H9 (cell line): ENCODE results near the gene FOLR3. TPM values are rescaled to one million over a fixed set of nuclear protein-coding genes. Genes with fewer than 3 reads are reported as not detected.

Experiments
- DNase-seq: peaks from one replicate; pipeline ENCODE4 v3.0.0-alpha.2; 2017
- H2AFZ ChIP-seq: one replicate; pipeline ENCODE4 v1.6.1; 2013; ENCODE audit warnings: mild to moderate bottlenecking, low read length, control low read depth, moderate library complexity
- H2AK5ac ChIP-seq: 2 replicates; pipeline ENCODE4 v1.6.1; 2013; ENCODE audit warnings: low read length, control low read depth, mixed read lengths; ENCODE audit not compliant: insufficient read length
- H2BK120ac ChIP-seq: one replicate; pipeline ENCODE4 v1.6.1; 2013; ENCODE audit warnings: low read depth, mild to moderate bottlenecking, low read length, control low read depth, inconsistent platforms; ENCODE audit not compliant: poor library complexity, severe bottlenecking
- H2BK12ac ChIP-seq: 2 replicates; pipeline ENCODE4 v1.6.1; 2013; ENCODE audit warnings: low read length, control low read depth, mixed read lengths, low read depth; ENCODE audit not compliant: insufficient read length
- H2BK15ac ChIP-seq: 2 replicates; pipeline ENCODE4 v1.6.1; 2013; ENCODE audit warnings: low read depth, low read length, control low read depth
- H2BK20ac ChIP-seq: one replicate; pipeline ENCODE4 v1.6.1; 2013; ENCODE audit warnings: low read depth, mild to moderate bottlenecking, low read length, control low read depth, inconsistent platforms; ENCODE audit not compliant: poor library complexity, severe bottlenecking
- H2BK5ac ChIP-seq: 2 replicates; pipeline ENCODE4 v1.6.1; 2013; ENCODE audit warnings: low read length, control low read depth, mixed read lengths; ENCODE audit not compliant: insufficient read length
- H3K14ac ChIP-seq: 2 replicates; pipeline ENCODE4 v1.6.1; 2013; ENCODE audit warnings: low read length, control low read depth; ENCODE audit not compliant: insufficient read depth
- H3K18ac ChIP-seq: 2 replicates; pipeline ENCODE4 v1.6.1; 2013; ENCODE audit warnings: low read depth, mild to moderate bottlenecking, mixed read lengths, low read length, control low read depth; ENCODE audit not compliant: insufficient read length
- H3K23ac ChIP-seq: 2 replicates; pipeline ENCODE4 v1.6.1; 2013; ENCODE audit warnings: low read length, control low read depth, mixed read lengths, low read depth; ENCODE audit not compliant: insufficient read length
- H3K23me2 ChIP-seq: 2 replicates; pipeline ENCODE4 v1.6.1; 2013; ENCODE audit warnings: low read depth, mild to moderate bottlenecking, mixed read lengths, low read length, control low read depth; ENCODE audit not compliant: insufficient read length, poor library complexity, severe bottlenecking
- H3K27ac ChIP-seq: 2 replicates; pipeline ENCODE4 v1.5.1; 2013; ENCODE audit warnings: low read length, control low read depth, mixed read lengths, low read depth; ENCODE audit not compliant: insufficient read length
- H3K27me3 ChIP-seq: 2 replicates; pipeline ENCODE4 v1.6.1; 2013; ENCODE audit warnings: low read length, control low read depth, inconsistent platforms; ENCODE audit not compliant: insufficient read depth
- H3K4ac ChIP-seq: 2 replicates; pipeline ENCODE4 v1.6.1; 2013; ENCODE audit warnings: low read depth, mild to moderate bottlenecking, control low read depth, inconsistent platforms, low read length, moderate library complexity
- H3K4me1 ChIP-seq: 2 replicates; pipeline ENCODE4 v1.6.1; 2013; ENCODE audit warnings: low read length, control low read depth, inconsistent platforms; ENCODE audit not compliant: insufficient read depth
- H3K4me2 ChIP-seq: 2 replicates; pipeline ENCODE4 v1.6.1; 2013; ENCODE audit warnings: low read length, control low read depth, mixed read lengths; ENCODE audit not compliant: insufficient read length, insufficient read depth
- H3K56ac ChIP-seq: 2 replicates; pipeline ENCODE4 v1.6.1; 2013; ENCODE audit warnings: low read depth, mild to moderate bottlenecking, mixed read lengths, low read length, control low read depth; ENCODE audit not compliant: insufficient read length
- H3K79me1 ChIP-seq: 2 replicates; pipeline ENCODE4 v1.6.1; 2013; ENCODE audit warnings: low read depth, mild to moderate bottlenecking, moderate library complexity, low read length, control low read depth, inconsistent platforms; ENCODE audit not compliant: insufficient read depth, poor library complexity, severe bottlenecking
- H3K79me2 ChIP-seq: 2 replicates; pipeline ENCODE4 v1.6.1; 2013; ENCODE audit warnings: low read length, control low read depth, inconsistent platforms; ENCODE audit not compliant: insufficient read depth
- H3K9ac ChIP-seq: 2 replicates; pipeline ENCODE4 v1.6.1; 2013; ENCODE audit warnings: low read length, control low read depth, mixed read lengths; ENCODE audit not compliant: insufficient read length; ENCODE audit errors: extremely low read depth
- H3K9me3 ChIP-seq: one replicate; pipeline ENCODE4 v1.6.1; 2013; ENCODE audit warnings: low read depth, low read length, inconsistent platforms; ENCODE audit not compliant: control insufficient read depth
- H3T11ph ChIP-seq: one replicate; pipeline ENCODE4 v1.6.1; 2013; ENCODE audit warnings: mild to moderate bottlenecking, low read length, control low read depth, inconsistent platforms
- H4K20me1 ChIP-seq: one replicate; pipeline ENCODE4 v1.6.1; 2013; ENCODE audit not compliant: control insufficient read depth, insufficient read length, insufficient read depth
- H4K5ac ChIP-seq: 2 replicates; pipeline ENCODE4 v1.6.1; 2013; ENCODE audit warnings: low read depth, mild to moderate bottlenecking, mixed read lengths, low read length, control low read depth; ENCODE audit not compliant: insufficient read length
- H4K8ac ChIP-seq: replicated peaks from 2 replicates; pipeline ENCODE4 v1.6.1; 2013; ENCODE audit warnings: low read length, control low read depth, mixed read lengths, low read depth; ENCODE audit not compliant: insufficient read length
- H4K91ac ChIP-seq: 2 replicates; pipeline ENCODE4 v1.6.1; 2013; ENCODE audit warnings: low read depth, mild to moderate bottlenecking, moderate library complexity, mixed read lengths, low read length, control low read depth; ENCODE audit not compliant: insufficient read length
- H3K27ac Mint-ChIP-seq, 3 experiments: 2 replicates in 2 of 3; 3 replicates in 1 of 3; pipeline ENCODE4 v1.8.0; 2020 to 2021; ENCODE audit warnings: mixed read lengths in 3 of 3, mild to moderate bottlenecking in 1 of 3, moderate library complexity in 1 of 3
- H3K27me3 Mint-ChIP-seq: 2 replicates; pipeline ENCODE4 v1.8.0; 2021; ENCODE audit warnings: low read depth, mild to moderate bottlenecking, moderate library complexity, mixed read lengths
- H3K36me3 Mint-ChIP-seq, 3 experiments: 2 replicates in 2 of 3; 3 replicates in 1 of 3; pipeline ENCODE4 v1.8.0; 2020 to 2021; ENCODE audit warnings: low read depth in 3 of 3, mixed read lengths in 3 of 3; ENCODE audit not compliant: insufficient read depth in 1 of 3
- H3K4me1 Mint-ChIP-seq, 2 experiments: 2 replicates each; pipeline ENCODE4 v1.8.0; 2020; ENCODE audit warnings: mixed read lengths in 2 of 2
- H3K4me3 Mint-ChIP-seq, 2 experiments: 2 replicates in 1 of 2; 3 replicates in 1 of 2; pipeline ENCODE4 v1.8.0; 2020 to 2021; ENCODE audit warnings: mild to moderate bottlenecking in 2 of 2, mixed read lengths in 2 of 2, moderate library complexity in 1 of 2
- H3K9me3 Mint-ChIP-seq, 2 experiments: 2 replicates in 1 of 2; 3 replicates in 1 of 2; pipeline ENCODE4 v1.8.0; 2020; ENCODE audit warnings: mild to moderate bottlenecking in 2 of 2, mixed read lengths in 2 of 2, moderate library complexity in 1 of 2
- WGBS: extraction: QIAGEN DNeasy Blood & Tissue Kit; methylation state at CpG from one replicate; pipeline ENCODE4 v1.1.7; 2013; ENCODE audit warnings: missing lambda C conversion rate, low lambda C conversion rate, mixed read lengths; ENCODE audit not compliant: insufficient read length; ENCODE audit errors: extremely low coverage; 5-methylcytosine and 5-hydroxymethylcytosine counted together
- total RNA-seq: library from RNA; stranded (reverse); gene quantifications from 2 replicates; pipeline ENCODE4 v1.2.1, GENCODE V29; 2021
- TF ChIP-seq, protein P1 (sequence below): fragments of 200-600 bp; sonication (generic); conservative IDR thresholded peaks from 3 replicates; pipeline ENCODE4 v1.8.0; 2021; ENCODE audit warnings: antibody characterized with exemption, mild to moderate bottlenecking

Gene FOLR3
- total RNA-seq, 1 experiment from 2014 or later, result not detected

DNA sequence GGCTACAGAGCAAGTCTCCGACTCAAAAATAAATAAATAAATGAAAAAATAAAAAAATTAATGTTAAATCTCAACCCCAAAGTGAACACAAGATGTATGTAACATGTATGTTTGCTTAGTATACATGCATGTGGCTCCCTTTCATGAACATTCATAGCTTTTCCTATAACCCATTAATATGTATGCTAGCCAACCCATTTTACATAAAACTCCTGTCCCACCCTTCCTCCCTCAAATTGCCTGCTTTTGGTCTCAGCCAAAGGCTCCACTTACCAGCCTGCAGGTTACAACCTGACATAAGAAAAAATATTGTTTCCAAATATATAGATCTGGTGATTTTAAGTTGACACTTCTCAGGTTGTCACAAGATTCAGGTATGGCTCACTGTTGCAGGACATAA lies 52.7 kb downstream of the FOLR3 start:
- TF ChIP-seq, protein P1, sequence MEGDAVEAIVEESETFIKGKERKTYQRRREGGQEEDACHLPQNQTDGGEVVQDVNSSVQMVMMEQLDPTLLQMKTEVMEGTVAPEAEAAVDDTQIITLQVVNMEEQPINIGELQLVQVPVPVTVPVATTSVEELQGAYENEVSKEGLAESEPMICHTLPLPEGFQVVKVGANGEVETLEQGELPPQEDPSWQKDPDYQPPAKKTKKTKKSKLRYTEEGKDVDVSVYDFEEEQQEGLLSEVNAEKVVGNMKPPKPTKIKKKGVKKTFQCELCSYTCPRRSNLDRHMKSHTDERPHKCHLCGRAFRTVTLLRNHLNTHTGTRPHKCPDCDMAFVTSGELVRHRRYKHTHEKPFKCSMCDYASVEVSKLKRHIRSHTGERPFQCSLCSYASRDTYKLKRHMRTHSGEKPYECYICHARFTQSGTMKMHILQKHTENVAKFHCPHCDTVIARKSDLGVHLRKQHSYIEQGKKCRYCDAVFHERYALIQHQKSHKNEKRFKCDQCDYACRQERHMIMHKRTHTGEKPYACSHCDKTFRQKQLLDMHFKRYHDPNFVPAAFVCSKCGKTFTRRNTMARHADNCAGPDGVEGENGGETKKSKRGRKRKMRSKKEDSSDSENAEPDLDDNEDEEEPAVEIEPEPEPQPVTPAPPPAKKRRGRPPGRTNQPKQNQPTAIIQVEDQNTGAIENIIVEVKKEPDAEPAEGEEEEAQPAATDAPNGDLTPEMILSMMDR, result no peak
- Histone ChIP-seq H3K27ac (no peak overlapping the region), H4K8ac (no peak overlapping the region), H4K20me1 (no peaks in the 10 kb centered on the region), H2BK12ac (no peak overlapping the region), H4K91ac (no peak overlapping the region), H3K9me3 (no peaks in the 10 kb centered on the region), H3K14ac (no peak overlapping the region), H3K23ac (no peak overlapping the region), H3K56ac (no peak overlapping the region), H2BK15ac (no peak overlapping the region), H3K79me2 (no peaks in the 10 kb centered on the region), H2BK120ac (no peak overlapping the region), H3K4ac (no peak overlapping the region), H3T11ph (no peak overlapping the region), H3K4me1 (no peaks in the 10 kb centered on the region), H2BK20ac (no peak overlapping the region), H2AFZ (no peak overlapping the region), H2AK5ac (no peak overlapping the region), H3K23me2 (no peaks in the 10 kb centered on the region), H3K4me2 (no peak overlapping the region), H3K27me3 (no peaks in the 10 kb centered on the region), H3K79me1 (no peaks in the 10 kb centered on the region), H3K9ac (no peak overlapping the region), H4K5ac (no peak overlapping the region), H2BK5ac (no peak overlapping the region), H3K18ac (no peak overlapping the region)
- no peak for DNase-seq
- Mint-ChIP-seq H3K4me3 (no peak overlapping the region), H3K36me3 (no peaks in the 10 kb centered on the region), H3K27ac (no peak overlapping the region), H3K9me3 (no peaks in the 10 kb centered on the region), H3K27me3 (peaks cover 1% of the 10 kb centered on the region; the same call in 1 of the 2 replicates), H3K4me1 (peaks cover 17 to 29% of the 10 kb centered on the region in 2 experiments)
- no CpG with 5 or more reads among the region's 1 CpG for WGBS

Other genes with a start within 250 kb of the FOLR3 start
- 9.1 and 11.0 TPM in 2 replicates for gene XNDC1N, start 207.1 kb upstream of the FOLR3 start, total RNA-seq
- 53.3 and 56.9 TPM in 2 replicates for gene RNF121, start 206.7 kb upstream of the FOLR3 start, total RNA-seq
- gene IL18BP, start 136.8 kb upstream of the FOLR3 start, total RNA-seq, result 10.2 and 10.6 TPM in 2 replicates
- gene NUMA1, start 55.2 kb upstream of the FOLR3 start, total RNA-seq, result 127 and 136 TPM in 2 replicates
- 3.1 and 6.4 TPM in 2 replicates for gene LRRC51, start 54.9 kb upstream of the FOLR3 start, total RNA-seq
- gene LAMTOR1, start 32.4 kb upstream of the FOLR3 start, total RNA-seq, result 96.2 and 96.3 TPM in 2 replicates
- not detected in 2 replicates for gene TOMT, start 29.8 kb upstream of the FOLR3 start, total RNA-seq
- gene ANAPC15, start 23.0 kb upstream of the FOLR3 start, total RNA-seq, result 72.6 and 79.3 TPM in 2 replicates
- 0.92 and 1.2 TPM in 2 replicates for gene FOLR1, start 56.4 kb downstream of the FOLR3 start, total RNA-seq
- gene FOLR2, start 81.1 kb downstream of the FOLR3 start, total RNA-seq, result not detected in 2 replicates
- gene INPPL1, start 89.0 kb downstream of the FOLR3 start, total RNA-seq, result 207 and 214 TPM in 2 replicates
- 1.1 and 1.4 TPM in 2 replicates for gene PHOX2A, start 108.5 kb downstream of the FOLR3 start, total RNA-seq